Keratinocyte (primary cell): ENCODE measurements around the gene DET1. TPM values are rescaled to one million over a fixed set of nuclear protein-coding genes. Genes with fewer than 3 reads are reported as not detected.

Source experiments
- DNase-seq: peaks from one replicate; pipeline ENCODE4 v3.0.0-alpha.2; 2011; ENCODE audit warnings: low read depth, missing footprints, low spot score
- FAIRE-seq: peaks from 2 replicates; lab custom pipeline; 2011; peaks lifted over from hg19 to GRCh38; lab: Jason Lieb, UNC
- H2AFZ ChIP-seq: 2 replicates; pipeline ENCODE4 v1.6.0; 2012; ENCODE audit warnings: low read length, control low read depth, inconsistent platforms; ENCODE audit not compliant: control insufficient read depth
- H3K27ac ChIP-seq: 2 replicates; pipeline ENCODE4 v1.5.1; 2011; ENCODE audit warnings: low read length; ENCODE audit not compliant: control insufficient read depth, insufficient read depth
- H3K27me3 ChIP-seq: 3 replicates; pipeline ENCODE4 v1.6.0; 2011; ENCODE audit warnings: low read length; ENCODE audit not compliant: control insufficient read depth, insufficient read depth; ENCODE audit errors: extremely low read depth
- H3K36me3 ChIP-seq, 2 experiments: 2 replicates in 1 of 2; 3 replicates in 1 of 2; pipeline ENCODE4 v1.5.1; 2011; ENCODE audit warnings: low read length in 2 of 2, mild to moderate bottlenecking in 1 of 2; ENCODE audit not compliant: control insufficient read depth in 2 of 2, insufficient read depth in 2 of 2; ENCODE audit errors: extremely low read depth in 1 of 2
- H3K4me1 ChIP-seq: 3 replicates; pipeline ENCODE4 v1.5.1; 2011; ENCODE audit warnings: low read length; ENCODE audit not compliant: control insufficient read depth, insufficient read depth; ENCODE audit errors: extremely low read depth
- H3K4me2 ChIP-seq: 3 replicates; pipeline ENCODE4 v1.6.0; 2011; ENCODE audit warnings: low read depth, low read length; ENCODE audit not compliant: control insufficient read depth, insufficient read depth; ENCODE audit errors: extremely low read depth
- H3K4me3 ChIP-seq, 3 experiments: fragments of 200-600 bp in 1 of 3; sonication (generic) in 1 of 3; 2 replicates in 2 of 3; 3 replicates in 1 of 3; pipeline ENCODE4 v1.5.1; 2011 to 2016; ENCODE audit warnings: low read length in 3 of 3, mild to moderate bottlenecking in 3 of 3, control low read depth in 2 of 3, inconsistent platforms in 1 of 3, low read depth in 1 of 3, mixed read lengths in 1 of 3, mixed run types in 1 of 3, moderate library complexity in 1 of 3; ENCODE audit not compliant: control insufficient read depth in 2 of 3, insufficient read depth in 2 of 3; ENCODE audit errors: extremely low read depth in 1 of 3
- H3K79me2 ChIP-seq: 2 replicates; pipeline ENCODE4 v1.6.0; 2012; ENCODE audit warnings: low read length; ENCODE audit not compliant: control insufficient read depth, insufficient read depth
- H3K9ac ChIP-seq: 3 replicates; pipeline ENCODE4 v1.6.0; 2011; ENCODE audit warnings: low read length; ENCODE audit not compliant: control insufficient read depth, insufficient read depth; ENCODE audit errors: extremely low read depth
- H3K9me1 ChIP-seq: 3 replicates; pipeline ENCODE4 v1.6.0; 2011; ENCODE audit warnings: low read length; ENCODE audit not compliant: control insufficient read depth, insufficient read depth; ENCODE audit errors: extremely low read depth
- H3K9me3 ChIP-seq: 2 replicates; pipeline ENCODE4 v1.5.1; 2012; ENCODE audit warnings: low read depth, low read length; ENCODE audit not compliant: control insufficient read depth
- H4K20me1 ChIP-seq: 3 replicates; pipeline ENCODE4 v1.6.0; 2011; ENCODE audit warnings: low read length; ENCODE audit not compliant: control insufficient read depth, insufficient read depth; ENCODE audit errors: extremely low read depth
- EZH2 ChIP-seq: IDR thresholded peaks from one replicate; pipeline ENCODE4 v1.6.1; 2012; ENCODE audit warnings: inconsistent platforms, mild to moderate bottlenecking, low read length, moderate library complexity
- dilution Hi-C: fragments of 300-500 bp; cut with MboI; formaldehyde crosslinking; loops from one replicate; pipeline ENCODE4 v1.7.0; 2020; ENCODE audit warnings: low sequenced_read_pairs; ENCODE audit not compliant: extremely low pct_ligation_motif_present
- polyA plus RNA-seq, 5 experiments: library from polyadenylated mRNA; depleted of rRNA in 3 of 5; stranded (reverse) in 3 of 5; stranded (forward) in 1 of 5; unstranded in 1 of 5; fragments of >200 nt; gene quantifications; 1 replicate in 1 of 5; 2 replicates in 3 of 5; 3 replicates in 1 of 5; pipeline versions ENCODE4 v1.2.1 to v1.2.3, GENCODE V29; 2011 to 2012; ENCODE audit warnings: missing spikeins in 2 of 5, low read depth in 1 of 5, low replicate concordance in 1 of 5
- TF ChIP-seq, protein P1 (sequence below), 3 experiments: IDR thresholded peaks in 1 of 3; conservative IDR thresholded peaks in 1 of 3; optimal IDR thresholded peaks in 1 of 3; 2 replicates in 2 of 3; 3 replicates in 1 of 3; pipeline versions ENCODE3 to v1.5.1; 2011; ENCODE audit warnings: low read length in 3 of 3, mild to moderate bottlenecking in 3 of 3, moderate library complexity in 2 of 3, control low read depth in 1 of 3, inconsistent platforms in 1 of 3; ENCODE audit not compliant: insufficient read depth in 2 of 3; ENCODE audit errors: extremely low read depth in 1 of 3

DET1 gene
- polyA plus RNA-seq, 1 donor (not counting 4 experiments of a cell fraction or from before 2014, with no cell fraction given), result 1.1 TPM

DNA sequence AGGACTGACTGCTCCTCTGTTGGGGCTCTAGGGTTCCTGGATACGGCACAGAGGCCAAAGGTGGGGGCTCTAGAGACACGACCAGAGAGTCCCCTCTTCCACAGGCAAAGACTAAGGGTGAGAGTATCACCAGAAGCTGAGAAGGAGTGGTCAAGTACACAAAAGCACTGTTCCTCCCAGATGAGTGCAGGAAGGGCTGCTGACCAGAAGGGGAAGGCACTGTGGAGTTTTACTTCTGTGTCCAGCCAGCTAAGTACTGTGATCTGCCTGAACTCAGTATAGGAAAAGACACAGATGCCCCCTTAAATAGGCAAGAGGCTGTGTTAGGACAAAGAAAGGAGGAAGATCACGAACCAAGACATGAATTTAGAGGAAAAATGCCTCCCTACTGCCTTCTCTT is 67.3 kb downstream of the DET1 start:
- Histone ChIP-seq H3K9me1 (no peaks in the 10 kb centered on the region), H3K4me2 (no peak overlapping the region), H3K4me1 (no peaks in the 10 kb centered on the region), H3K79me2 (no peaks in the 10 kb centered on the region), H3K4me3 (no peak overlapping the region), H4K20me1 (no peaks in the 10 kb centered on the region), H2AFZ (no peak overlapping the region), H3K27me3 (no peaks in the 10 kb centered on the region), H3K9me3 (no peaks in the 10 kb centered on the region), H3K27ac (no peak overlapping the region), H3K9ac (no peak overlapping the region), H3K36me3 (peaks cover 9 to 13% of the 10 kb centered on the region in 2 experiments)
- FAIRE-seq (no peak), DNase-seq (no peak)
- dilution Hi-C loops, result no loop called here
- TF ChIP-seq, protein P1, sequence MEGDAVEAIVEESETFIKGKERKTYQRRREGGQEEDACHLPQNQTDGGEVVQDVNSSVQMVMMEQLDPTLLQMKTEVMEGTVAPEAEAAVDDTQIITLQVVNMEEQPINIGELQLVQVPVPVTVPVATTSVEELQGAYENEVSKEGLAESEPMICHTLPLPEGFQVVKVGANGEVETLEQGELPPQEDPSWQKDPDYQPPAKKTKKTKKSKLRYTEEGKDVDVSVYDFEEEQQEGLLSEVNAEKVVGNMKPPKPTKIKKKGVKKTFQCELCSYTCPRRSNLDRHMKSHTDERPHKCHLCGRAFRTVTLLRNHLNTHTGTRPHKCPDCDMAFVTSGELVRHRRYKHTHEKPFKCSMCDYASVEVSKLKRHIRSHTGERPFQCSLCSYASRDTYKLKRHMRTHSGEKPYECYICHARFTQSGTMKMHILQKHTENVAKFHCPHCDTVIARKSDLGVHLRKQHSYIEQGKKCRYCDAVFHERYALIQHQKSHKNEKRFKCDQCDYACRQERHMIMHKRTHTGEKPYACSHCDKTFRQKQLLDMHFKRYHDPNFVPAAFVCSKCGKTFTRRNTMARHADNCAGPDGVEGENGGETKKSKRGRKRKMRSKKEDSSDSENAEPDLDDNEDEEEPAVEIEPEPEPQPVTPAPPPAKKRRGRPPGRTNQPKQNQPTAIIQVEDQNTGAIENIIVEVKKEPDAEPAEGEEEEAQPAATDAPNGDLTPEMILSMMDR (optimal IDR thresholded peaks at IDR 0.05 in 1 of 3, IDR thresholded peaks at IDR 0.05 in 1 of 3, conservative IDR thresholded peaks at IDR 0.05 in 1 of 3; ENCODE audit: extremely low read depth in 1 of 3, insufficient read depth in 2 of 3, low read length in 3 of 3), result no peak
- no peak for TF ChIP-seq EZH2

DNA sequence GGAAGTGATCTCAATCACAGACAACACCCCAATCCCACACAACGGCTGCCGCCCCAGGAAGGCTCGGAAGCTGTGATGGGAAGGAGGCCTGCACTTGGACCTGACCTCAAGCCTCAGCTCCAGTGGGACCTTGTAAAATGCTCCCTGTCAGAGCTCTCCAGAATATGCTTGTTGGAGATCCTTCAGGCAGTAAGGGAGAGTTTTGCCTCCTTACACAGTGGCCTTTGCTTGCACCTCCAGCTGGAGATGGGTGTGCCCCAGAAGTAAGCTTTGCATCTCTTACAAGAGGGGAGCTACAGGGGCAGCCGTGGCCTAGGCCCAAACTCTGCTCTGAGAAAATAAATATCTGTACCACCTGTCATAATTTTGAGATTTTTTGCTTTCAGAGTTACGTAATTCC is 68.6 kb downstream of the DET1 start:
- dilution Hi-C loops, result no loop called here
- Histone ChIP-seq H3K27me3 (no peaks in the 10 kb centered on the region), H3K9ac (no peak overlapping the region), H3K9me1 (no peaks in the 10 kb centered on the region), H3K4me3 (no peak overlapping the region), H3K27ac (no peak overlapping the region), H3K4me2 (no peak overlapping the region), H3K4me1 (no peaks in the 10 kb centered on the region), H4K20me1 (no peaks in the 10 kb centered on the region), H3K79me2 (no peaks in the 10 kb centered on the region), H3K9me3 (no peaks in the 10 kb centered on the region), H2AFZ (no peak overlapping the region), H3K36me3 (peaks cover 11 to 13% of the 10 kb centered on the region in 2 experiments)
- FAIRE-seq (no peak), DNase-seq (no peak)
- TF ChIP-seq, protein P1 (optimal IDR thresholded peaks at IDR 0.05 in 1 of 3, IDR thresholded peaks at IDR 0.05 in 1 of 3, conservative IDR thresholded peaks at IDR 0.05 in 1 of 3; ENCODE audit: extremely low read depth in 1 of 3, insufficient read depth in 2 of 3, low read length in 3 of 3), result no peak
- no peak for TF ChIP-seq EZH2
